ENCODE results near the gene LRRC66.

The LRRC66 gene

GRCh38 chr4:51963841-51964517 lies 56.2 kb downstream of the LRRC66 start:
- TF ChIP-seq CTCF (IDR thresholded peaks at IDR 0.05; ENCODE audit: low read depth, low read length, poor library complexity, severe bottlenecking): no peak
- no peak for TF ChIP-seq EZH2phosphoT487 (IDR thresholded peaks at IDR 0.05; ENCODE audit: borderline replicate concordance, low read length)
- no peaks in the 10 kb centered on the region for H3F3A ChIP-seq (ENCODE audit: control insufficient read depth, insufficient read depth)
- no peak overlapping the region for H3K4me2 ChIP-seq (ENCODE audit: low read length)
- H3K27me3 ChIP-seq (ENCODE audit: control insufficient read depth, low read length): no peaks in the 10 kb centered on the region
- no peaks in the 10 kb centered on the region for H3K79me2 ChIP-seq (ENCODE audit: control insufficient read depth, low read length)
- no peaks in the 10 kb centered on the region for H3K4me1 ChIP-seq (ENCODE audit: control insufficient read depth, low read length)
- H3K4me3 ChIP-seq (ENCODE audit: low read length): no peak overlapping the region
- H3K27ac ChIP-seq (ENCODE audit: low read depth, low read length): no peak overlapping the region
- H3K9me2 ChIP-seq (replicated peaks; ENCODE audit: control insufficient read depth, low read length): no peaks in the 10 kb centered on the region
- no peaks in the 10 kb centered on the region for H3K36me3 ChIP-seq (ENCODE audit: control insufficient read depth, low read length)
- no peaks in the 10 kb centered on the region for H3K9me3 ChIP-seq (ENCODE audit: control insufficient read depth, insufficient read depth, low read length)
- H4K20me1 ChIP-seq (ENCODE audit: control insufficient read depth, insufficient read depth, low read depth, low read length): no peaks in the 10 kb centered on the region

DNA sequence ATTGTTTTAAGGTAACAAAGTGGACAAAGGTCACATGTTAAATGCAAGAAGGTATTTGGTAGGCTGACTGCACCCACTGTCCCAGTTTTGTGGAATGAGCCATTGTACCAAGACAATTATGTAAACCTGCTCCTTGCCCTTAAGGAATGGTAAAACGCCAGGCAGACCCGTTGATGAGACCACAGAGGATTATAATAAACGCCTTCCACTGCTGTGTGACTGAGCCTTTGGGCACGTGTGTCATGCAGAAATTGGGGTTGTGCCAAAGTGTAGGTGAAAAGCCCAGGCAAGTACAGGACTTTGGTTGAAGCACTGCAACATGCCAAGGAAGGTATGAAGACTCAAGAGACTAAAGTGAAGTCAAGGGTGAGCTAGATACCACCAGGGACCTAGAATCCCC lies 59.7 kb downstream of the LRRC66 start:
- Histone ChIP-seq H3K4me1 (ENCODE audit: control insufficient read depth, low read length) (no peaks in the 10 kb centered on the region), H4K20me1 (ENCODE audit: control insufficient read depth, insufficient read depth, low read depth, low read length) (no peaks in the 10 kb centered on the region), H3K4me2 (ENCODE audit: low read length) (no peak overlapping the region), H3F3A (ENCODE audit: control insufficient read depth, insufficient read depth) (no peaks in the 10 kb centered on the region), H3K9me3 (ENCODE audit: control insufficient read depth, insufficient read depth, low read length) (no peaks in the 10 kb centered on the region), H3K4me3 (ENCODE audit: low read length) (no peak overlapping the region), H3K9me2 (replicated peaks; ENCODE audit: control insufficient read depth, low read length) (no peaks in the 10 kb centered on the region), H3K27ac (ENCODE audit: low read depth, low read length) (no peak overlapping the region), H3K79me2 (ENCODE audit: control insufficient read depth, low read length) (no peaks in the 10 kb centered on the region), H3K27me3 (ENCODE audit: control insufficient read depth, low read length) (no peaks in the 10 kb centered on the region), H3K36me3 (ENCODE audit: control insufficient read depth, low read length) (no peaks in the 10 kb centered on the region)
- no peak for TF ChIP-seq EZH2phosphoT487 (IDR thresholded peaks at IDR 0.05; ENCODE audit: borderline replicate concordance, low read length)
- no peak for TF ChIP-seq CTCF (IDR thresholded peaks at IDR 0.05; ENCODE audit: low read depth, low read length, poor library complexity, severe bottlenecking)

DNA sequence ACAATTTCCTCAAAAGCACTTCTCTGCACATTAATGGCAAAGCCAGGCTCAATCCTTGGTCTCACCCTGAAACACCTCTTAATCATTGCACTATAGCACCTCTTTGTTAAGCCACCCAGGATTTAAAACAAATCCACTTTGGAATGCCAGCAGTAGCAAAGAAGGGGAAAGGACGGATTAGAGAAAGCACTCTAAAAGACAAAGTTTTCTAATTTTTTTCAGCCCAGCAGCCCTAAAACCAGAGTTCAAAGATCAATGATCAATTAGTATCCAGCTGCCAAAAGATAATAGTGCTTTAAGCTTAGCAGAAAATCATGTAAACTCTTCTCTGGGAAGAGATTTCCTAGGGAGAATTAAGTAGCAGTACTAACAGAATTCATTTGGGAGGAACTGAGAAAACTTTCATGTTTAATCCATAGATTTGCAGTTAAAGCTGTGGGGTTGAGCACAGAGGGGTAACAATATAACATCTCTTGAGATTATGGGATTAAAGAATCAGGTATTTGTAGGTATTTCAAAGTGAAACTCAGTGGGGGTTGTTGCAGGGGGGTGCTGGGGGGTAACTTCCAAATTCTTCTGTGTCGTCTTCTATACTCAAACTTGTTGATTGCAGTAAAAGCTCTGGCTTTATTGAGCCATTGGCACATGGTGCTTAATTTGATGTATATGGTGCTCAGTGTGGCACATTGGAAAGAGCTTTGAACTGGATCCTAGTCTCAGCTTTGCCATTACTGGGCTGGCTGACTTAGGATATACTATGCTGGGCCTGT lies 61.8 kb downstream of the LRRC66 start:
- no peaks in the 10 kb centered on the region for H3K4me1 ChIP-seq (ENCODE audit: control insufficient read depth, low read length)
- no peaks in the 10 kb centered on the region for H3F3A ChIP-seq (ENCODE audit: control insufficient read depth, insufficient read depth)
- H3K27ac ChIP-seq (ENCODE audit: low read depth, low read length): no peak overlapping the region
- no peaks in the 10 kb centered on the region for H3K9me3 ChIP-seq (ENCODE audit: control insufficient read depth, insufficient read depth, low read length)
- no peaks in the 10 kb centered on the region for H3K9me2 ChIP-seq (replicated peaks; ENCODE audit: control insufficient read depth, low read length)
- no peaks in the 10 kb centered on the region for H3K79me2 ChIP-seq (ENCODE audit: control insufficient read depth, low read length)
- H3K27me3 ChIP-seq (ENCODE audit: control insufficient read depth, low read length): no peaks in the 10 kb centered on the region
- no peak overlapping the region for H3K4me3 ChIP-seq (ENCODE audit: low read length)
- TF ChIP-seq EZH2phosphoT487 (IDR thresholded peaks at IDR 0.05; ENCODE audit: borderline replicate concordance, low read length): no peak
- TF ChIP-seq CTCF (IDR thresholded peaks at IDR 0.05; ENCODE audit: low read depth, low read length, poor library complexity, severe bottlenecking): no peak
- no peak overlapping the region for H3K4me2 ChIP-seq (ENCODE audit: low read length)
- no peaks in the 10 kb centered on the region for H4K20me1 ChIP-seq (ENCODE audit: control insufficient read depth, insufficient read depth, low read depth, low read length)
- H3K36me3 ChIP-seq (ENCODE audit: control insufficient read depth, low read length): no peaks in the 10 kb centered on the region

Measured in DOHH2 (cell line).